MG63 (cell line): ENCODE measurements around the gene ACOD1. TPM values are rescaled to one million over a fixed set of nuclear protein-coding genes. Genes with fewer than 3 reads are reported as not detected.
"Not testable (repeated sequence)": the region's sequence is repeated elsewhere in the genome, so short reads cannot be mapped to it uniquely, and the experiment has no call there.

ENCODE experiments used
- DNase-seq: peaks from one replicate; pipeline ENCODE4 v3.0.0-alpha.2; 2020
- H3K27me3 ChIP-seq: fragments of 250-450 bp; sonication (Bioruptor Pico); 2 replicates; pipeline ENCODE4 v1.5.1; 2020; ENCODE audit warnings: mild to moderate bottlenecking, moderate library complexity
- H3K36me3 ChIP-seq: fragments of 250-450 bp; sonication (Bioruptor Pico); 2 replicates; pipeline ENCODE4 v1.5.1; 2020; ENCODE audit warnings: mild to moderate bottlenecking, moderate library complexity
- H3K4me3 ChIP-seq: fragments of 250-450 bp; sonication (Bioruptor Pico); 2 replicates; pipeline ENCODE4 v1.5.1; 2020; ENCODE audit warnings: mild to moderate bottlenecking, moderate library complexity
- H3K9me3 ChIP-seq: fragments of 250-450 bp; sonication (Bioruptor Pico); 2 replicates; pipeline ENCODE4 v1.5.1; 2020; ENCODE audit warnings: mild to moderate bottlenecking, moderate library complexity
- total RNA-seq: library from RNA; depleted of rRNA; stranded (reverse); fragments of >200 nt; shearing (Covaris generic); gene quantifications from 2 replicates; pipeline ENCODE4 v1.2.3, GENCODE V29; 2014; ENCODE audit warnings: low replicate concordance

Gene ACOD1
- total RNA-seq, 1 experiment from 2014 or later, result 0.16 TPM

DNA sequence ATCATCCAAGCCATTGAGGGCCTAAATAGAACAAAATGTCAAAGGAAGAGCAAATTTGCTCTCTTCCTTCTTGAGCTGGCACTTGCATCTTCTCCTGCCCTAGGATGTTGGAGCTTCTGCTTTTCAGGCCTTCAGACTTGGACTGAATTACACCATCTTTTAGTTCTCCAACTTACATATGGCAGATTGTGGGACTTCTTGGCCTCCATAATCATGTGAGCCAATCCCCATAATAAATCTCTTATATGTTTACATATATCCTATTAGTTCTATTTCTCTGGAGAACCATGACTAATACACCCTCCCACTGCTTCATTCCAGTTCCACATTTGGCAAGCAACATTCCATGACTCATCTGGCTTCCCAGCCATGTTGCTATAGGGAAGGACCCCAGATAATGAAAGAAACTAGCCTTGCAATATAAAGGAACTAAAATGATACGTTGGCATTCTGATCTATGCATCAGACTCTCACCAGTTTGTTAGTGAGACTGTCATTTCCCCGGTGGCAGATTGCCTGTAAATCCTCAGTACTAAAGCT, 11.0 kb upstream of the ACOD1 start:
- Histone ChIP-seq H3K9me3 (peaks cover 2% of the 10 kb centered on the region; the same call in 1 of the 2 replicates), H3K27me3 (no peaks in the 10 kb centered on the region), H3K4me3 (no peak overlapping the region), H3K36me3 (no peaks in the 10 kb centered on the region)
- DNase-seq, result peak; percentile 85

DNA sequence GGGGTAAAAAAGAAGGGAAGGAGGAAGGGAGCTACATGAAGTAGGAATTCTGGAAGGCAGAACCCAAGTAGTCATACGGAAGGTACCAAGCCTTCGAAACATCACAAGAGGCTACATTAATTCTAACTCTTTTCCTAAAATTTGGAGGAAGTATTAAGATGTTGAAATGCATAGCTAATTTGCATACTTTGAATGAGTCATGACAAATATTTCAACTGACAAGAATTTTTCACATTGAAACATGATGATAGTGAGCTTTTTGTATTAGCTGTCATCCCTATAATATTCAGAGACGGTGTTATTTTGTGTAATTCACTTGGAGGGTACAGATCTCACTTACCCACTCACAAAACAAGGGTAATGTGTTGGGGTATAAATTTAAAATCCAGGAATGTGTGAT, 9.1 kb upstream of the ACOD1 start:
- Histone ChIP-seq H3K9me3 (peaks cover 2% of the 10 kb centered on the region; the same call in 1 of the 2 replicates), H3K4me3 (no peak overlapping the region), H3K36me3 (no peaks in the 10 kb centered on the region), H3K27me3 (no peaks in the 10 kb centered on the region)
- DNase-seq, result no peak

DNA sequence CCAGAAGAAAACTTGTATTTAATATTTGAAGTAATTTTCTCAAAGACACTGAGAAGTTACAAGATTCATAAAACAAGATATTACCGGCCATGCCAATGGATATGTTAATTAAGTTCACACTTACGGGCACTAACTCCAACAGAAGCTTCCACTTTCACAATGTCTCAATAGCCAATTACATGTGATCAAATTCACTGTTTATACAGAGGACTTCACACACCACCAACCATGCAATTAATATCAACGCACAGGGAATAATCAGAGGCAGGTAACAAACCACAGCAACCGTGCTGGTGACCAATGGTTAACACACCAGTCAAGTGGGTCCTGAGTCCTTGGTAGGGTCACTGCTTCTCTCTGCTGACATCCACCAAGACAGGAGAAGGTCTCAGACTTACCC, 5.9 kb upstream of the ACOD1 start:
- H3K4me3 ChIP-seq, result no peak overlapping the region
- H3K36me3 ChIP-seq, result no peaks in the 10 kb centered on the region
- no peaks in the 10 kb centered on the region for H3K9me3 ChIP-seq
- no peak for DNase-seq
- H3K27me3 ChIP-seq, result no peaks in the 10 kb centered on the region

DNA sequence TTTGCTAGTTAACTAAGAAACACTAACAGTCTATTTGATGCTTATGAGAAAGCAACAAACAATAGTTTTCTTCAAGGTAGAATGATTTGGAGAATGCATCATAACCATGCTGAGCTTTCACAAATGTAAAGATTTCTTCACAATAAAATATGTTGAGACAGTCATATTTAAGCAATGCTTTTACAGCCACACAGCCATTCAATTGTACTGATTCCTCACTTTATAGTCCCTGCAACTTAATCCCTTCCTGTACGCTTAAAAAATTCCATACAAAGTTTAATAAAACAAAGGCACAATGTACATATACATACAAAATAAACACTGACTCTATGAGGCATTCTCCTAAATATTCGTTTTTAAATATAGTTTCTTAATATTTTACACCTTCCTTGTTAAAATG, 4.7 kb upstream of the ACOD1 start:
- Histone ChIP-seq H3K9me3 (no peaks in the 10 kb centered on the region), H3K4me3 (no peak overlapping the region), H3K27me3 (no peaks in the 10 kb centered on the region), H3K36me3 (no peaks in the 10 kb centered on the region)
- no peak for DNase-seq

DNA sequence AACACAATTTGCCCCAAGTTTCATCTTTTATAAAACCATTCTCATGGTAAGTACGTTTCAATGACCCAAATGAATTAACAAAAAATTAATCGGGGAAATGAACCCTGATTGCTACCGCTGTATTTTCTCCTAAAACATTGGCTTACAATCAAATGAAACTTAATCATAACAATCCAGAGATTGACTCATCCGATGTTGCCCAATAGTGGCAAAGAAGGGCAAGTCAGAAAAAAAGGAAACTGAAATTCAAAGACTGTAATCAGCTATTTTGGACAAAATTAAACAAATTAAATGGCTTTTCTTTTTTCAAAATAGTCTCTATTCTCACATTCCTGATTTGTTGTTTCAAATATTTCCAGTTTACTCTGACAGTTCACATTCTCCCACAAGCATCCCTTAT, 3.9 kb upstream of the ACOD1 start:
- DNase-seq, result no peak
- Histone ChIP-seq H3K36me3 (no peaks in the 10 kb centered on the region), H3K9me3 (no peaks in the 10 kb centered on the region), H3K4me3 (no peak overlapping the region), H3K27me3 (no peaks in the 10 kb centered on the region)

DNA sequence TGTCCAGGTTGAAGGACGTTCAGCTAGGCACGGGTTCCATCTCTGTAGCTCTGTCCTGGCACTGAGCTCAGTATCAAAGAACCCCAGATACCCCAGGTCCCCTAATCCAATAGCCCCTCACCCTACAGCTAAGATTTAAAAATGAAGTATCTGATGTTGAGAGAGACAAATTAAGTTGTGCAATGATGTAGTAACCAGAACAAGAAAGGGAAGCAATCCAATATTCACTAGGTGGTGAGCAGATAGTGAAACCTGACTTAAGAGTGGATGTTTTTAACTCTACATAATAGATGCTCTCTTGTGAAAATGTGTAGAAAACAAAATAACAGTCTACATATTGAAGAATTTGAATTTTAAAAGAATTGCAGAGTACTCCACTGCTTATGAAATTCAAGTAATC, 1.8 kb downstream of the ACOD1 start:
- no peak overlapping the region for H3K4me3 ChIP-seq
- H3K36me3 ChIP-seq, result no peaks in the 10 kb centered on the region
- DNase-seq, result no peak
- no peaks in the 10 kb centered on the region for H3K27me3 ChIP-seq
- H3K9me3 ChIP-seq, result no peaks in the 10 kb centered on the region

DNA sequence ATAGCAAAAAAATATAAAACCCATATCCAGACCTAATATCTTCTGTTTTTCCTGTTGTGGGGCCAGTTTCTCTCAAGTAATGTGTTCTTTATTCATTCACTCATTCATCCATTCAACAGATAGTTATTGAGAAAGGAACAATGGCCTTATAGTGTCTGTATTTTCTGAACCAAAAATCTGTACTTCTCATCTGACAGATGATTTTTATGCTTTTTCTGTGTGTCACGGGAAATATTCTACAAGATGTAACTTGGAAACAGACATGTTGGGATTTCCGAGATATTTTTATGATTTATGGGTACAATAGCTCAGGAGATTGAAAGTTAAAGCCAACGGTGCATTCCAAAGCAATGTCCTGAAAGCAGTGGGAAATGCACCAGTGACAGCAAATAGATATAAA, 5.7 kb downstream of the ACOD1 start:
- no peaks in the 10 kb centered on the region for H3K36me3 ChIP-seq
- no peak overlapping the region for H3K4me3 ChIP-seq
- no peak for DNase-seq
- peaks cover 2% of the 10 kb centered on the region; the same call in 1 of the 2 replicates for H3K9me3 ChIP-seq
- H3K27me3 ChIP-seq, result no peaks in the 10 kb centered on the region

DNA sequence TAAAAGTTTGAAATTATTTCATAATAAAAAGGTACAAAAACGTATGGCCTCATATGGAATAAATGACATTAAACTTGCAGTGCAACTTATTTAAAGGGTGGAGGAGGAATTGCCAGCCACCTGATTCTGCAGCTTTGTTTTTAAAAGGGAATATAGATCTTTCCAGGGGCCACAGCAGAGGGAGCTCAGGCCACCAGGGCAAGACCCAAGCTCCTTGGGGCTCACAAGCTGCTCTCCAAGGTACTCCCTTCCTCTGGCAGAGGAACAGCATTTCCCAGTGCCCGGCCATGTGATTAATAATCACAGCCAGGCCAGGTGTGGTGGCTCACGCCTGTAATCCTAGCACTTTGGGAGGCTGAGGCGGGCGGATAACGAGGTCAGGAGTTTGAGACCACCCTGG, 6.2 kb downstream of the ACOD1 start:
- DNase-seq, result no peak
- Histone ChIP-seq H3K4me3 (no peak overlapping the region), H3K9me3 (peaks cover 3% of the 10 kb centered on the region; the same call in 1 of the 2 replicates), H3K27me3 (no peaks in the 10 kb centered on the region), H3K36me3 (no peaks in the 10 kb centered on the region)

DNA sequence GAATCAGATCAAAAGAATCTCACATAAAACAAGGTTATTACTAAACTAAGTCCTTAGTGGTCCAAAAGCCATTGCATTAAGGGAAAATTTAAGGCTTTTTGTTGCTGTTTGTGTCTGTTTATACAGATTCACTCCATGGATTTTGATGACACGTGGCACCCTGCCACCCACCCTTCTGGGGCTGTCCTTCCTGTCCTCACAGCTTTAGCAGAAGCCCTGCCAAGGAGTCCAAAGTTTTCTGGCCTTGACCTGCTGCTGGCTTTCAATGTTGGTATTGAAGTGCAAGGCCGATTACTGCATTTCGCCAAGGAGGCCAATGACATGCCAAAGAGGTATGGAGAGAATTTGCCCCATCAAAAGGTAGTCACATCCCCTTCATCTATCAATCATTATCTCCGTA, 6.9 kb downstream of the ACOD1 start:
- Histone ChIP-seq H3K36me3 (no peaks in the 10 kb centered on the region), H3K27me3 (no peaks in the 10 kb centered on the region), H3K4me3 (no peak overlapping the region), H3K9me3 (peaks cover 8% of the 10 kb centered on the region; the same call in 1 of the 2 replicates)
- no peak for DNase-seq

DNA sequence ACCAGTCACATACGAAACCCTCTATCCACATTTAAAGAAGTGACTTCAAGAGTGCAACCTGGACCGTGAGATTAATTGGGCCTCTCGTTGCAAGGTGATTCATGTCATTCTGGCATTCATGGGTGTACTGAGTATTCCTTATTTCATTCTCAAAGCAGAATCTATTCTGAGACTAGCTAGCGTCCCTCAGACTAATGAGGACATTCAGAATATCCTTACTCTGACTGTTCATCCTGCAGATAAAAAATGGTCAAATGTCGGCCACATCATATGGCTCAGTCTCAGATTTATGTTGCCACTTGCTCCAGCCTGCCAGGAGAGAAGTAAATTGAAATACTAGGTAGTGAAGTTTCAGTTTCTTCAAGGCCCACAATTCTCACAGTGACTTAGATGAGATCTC, 7.3 kb downstream of the ACOD1 start:
- Histone ChIP-seq H3K9me3 (peaks cover 10% of the 10 kb centered on the region), H3K27me3 (no peaks in the 10 kb centered on the region), H3K36me3 (no peaks in the 10 kb centered on the region), H3K4me3 (no peak overlapping the region)
- no peak for DNase-seq

DNA sequence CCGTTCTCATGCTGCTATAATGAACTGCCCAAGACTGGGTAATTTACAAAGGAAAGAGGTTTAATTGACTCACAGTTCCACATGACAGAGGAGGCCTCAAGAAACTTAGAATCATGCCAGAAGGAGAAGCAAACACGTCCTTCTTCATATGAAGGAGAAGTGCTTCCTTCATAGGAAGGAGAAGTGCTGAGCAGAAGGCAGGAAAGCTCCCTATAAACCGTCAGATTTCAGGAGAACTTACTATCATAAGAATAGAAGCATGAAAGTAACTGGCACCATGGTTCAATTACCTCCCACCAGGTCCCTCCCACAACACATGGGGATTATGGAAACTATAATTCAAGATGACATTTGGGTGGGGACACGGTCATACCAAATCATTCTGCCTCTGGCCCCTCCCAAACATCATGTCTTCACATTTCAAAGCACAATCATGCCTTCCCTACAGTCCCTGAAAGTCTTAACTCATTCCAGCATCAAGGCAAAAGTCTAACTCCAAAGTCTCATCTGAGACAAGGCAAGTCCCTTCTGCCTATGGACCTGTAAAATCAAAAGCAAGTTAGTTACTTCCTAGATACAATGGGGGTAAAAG, 10.6 kb downstream of the ACOD1 start:
- no peak for DNase-seq
- H3K9me3 ChIP-seq, result peaks cover 12% of the 10 kb centered on the region
- no peak overlapping the region for H3K4me3 ChIP-seq
- no peaks in the 10 kb centered on the region for H3K36me3 ChIP-seq
- H3K27me3 ChIP-seq, result no peaks in the 10 kb centered on the region

DNA sequence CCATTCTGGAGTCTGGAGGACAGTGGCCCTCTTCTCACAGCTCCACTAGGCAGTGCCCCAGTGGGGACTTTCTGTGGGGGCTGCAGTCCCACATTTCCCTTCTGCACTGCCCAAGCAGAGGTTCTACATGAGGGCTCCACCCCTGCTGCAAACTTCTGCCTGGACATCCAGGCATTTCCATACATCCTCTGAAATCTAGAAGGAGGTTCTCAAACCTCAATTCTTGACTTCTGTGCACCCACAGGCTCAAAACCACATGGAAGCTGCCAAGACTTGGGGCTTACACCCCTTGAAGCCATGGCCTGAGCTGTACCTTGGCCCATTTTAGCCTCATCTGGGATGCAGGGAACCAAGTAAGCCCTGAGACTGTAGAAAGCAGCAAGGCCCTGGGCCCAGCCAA, 11.4 kb downstream of the ACOD1 start:
- not testable (repeated sequence) for H3K4me3 ChIP-seq, DNase-seq, H3K36me3 ChIP-seq, H3K27me3 ChIP-seq
- peaks cover 12% of the 10 kb centered on the region for H3K9me3 ChIP-seq

DNA sequence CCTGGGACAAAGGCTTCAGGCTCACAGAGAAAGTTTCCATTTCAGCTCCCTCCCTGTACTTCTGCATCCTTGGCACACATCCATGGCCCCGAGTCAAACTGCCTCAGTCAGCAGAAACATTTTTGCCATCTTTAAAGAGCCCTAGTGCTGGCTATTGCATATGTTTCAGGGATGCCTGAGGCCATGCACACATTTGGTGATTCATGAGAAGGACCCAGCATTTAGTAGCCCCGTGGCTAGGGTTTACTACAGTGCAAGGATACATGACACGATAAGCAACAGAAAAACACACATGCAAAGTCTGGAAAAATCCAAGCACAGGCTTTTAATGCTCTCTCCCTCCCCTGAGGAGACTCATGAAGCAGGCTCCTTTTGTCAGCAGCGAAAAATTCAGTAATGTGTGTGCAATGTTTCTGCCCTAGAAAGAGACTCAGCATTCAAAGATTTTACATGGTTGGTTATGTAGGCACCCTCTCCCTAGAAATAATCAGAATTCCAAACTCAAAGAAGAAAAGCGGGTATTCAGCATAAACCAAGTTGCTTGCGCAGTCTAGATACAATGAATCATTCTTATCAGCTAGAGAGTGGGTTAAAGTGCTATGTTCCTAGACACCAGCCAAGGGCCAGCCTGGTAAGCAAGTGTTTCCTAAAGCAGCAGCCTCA, 17.6 kb downstream of the ACOD1 start:
- Histone ChIP-seq H3K27me3 (no peaks in the 10 kb centered on the region), H3K4me3 (no peak overlapping the region), H3K9me3 (no peaks in the 10 kb centered on the region; the same call in 1 of the 2 replicates), H3K36me3 (no peaks in the 10 kb centered on the region)
- DNase-seq, result peak; percentile 44

DNA sequence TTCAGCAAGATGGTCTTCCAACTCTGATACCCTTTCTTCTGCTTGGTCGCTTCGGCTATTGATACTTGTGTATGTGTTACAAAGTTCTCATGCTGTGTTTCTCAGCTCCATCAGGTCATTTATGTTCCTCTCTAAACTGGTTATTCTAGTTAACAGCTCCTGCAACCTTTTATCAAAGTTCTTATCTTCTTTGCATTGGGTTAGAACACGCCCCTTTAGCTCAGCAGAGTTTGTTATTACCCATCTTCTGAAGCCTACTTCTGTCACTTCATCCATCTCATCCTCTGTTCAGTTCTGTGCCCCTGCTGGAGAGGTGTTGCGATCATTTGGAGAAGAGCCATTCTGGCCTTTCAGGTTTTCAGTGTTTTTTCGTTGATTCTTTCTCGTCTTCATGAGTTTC, 18.7 kb downstream of the ACOD1 start:
- no peaks in the 10 kb centered on the region for H3K36me3 ChIP-seq

DNA sequence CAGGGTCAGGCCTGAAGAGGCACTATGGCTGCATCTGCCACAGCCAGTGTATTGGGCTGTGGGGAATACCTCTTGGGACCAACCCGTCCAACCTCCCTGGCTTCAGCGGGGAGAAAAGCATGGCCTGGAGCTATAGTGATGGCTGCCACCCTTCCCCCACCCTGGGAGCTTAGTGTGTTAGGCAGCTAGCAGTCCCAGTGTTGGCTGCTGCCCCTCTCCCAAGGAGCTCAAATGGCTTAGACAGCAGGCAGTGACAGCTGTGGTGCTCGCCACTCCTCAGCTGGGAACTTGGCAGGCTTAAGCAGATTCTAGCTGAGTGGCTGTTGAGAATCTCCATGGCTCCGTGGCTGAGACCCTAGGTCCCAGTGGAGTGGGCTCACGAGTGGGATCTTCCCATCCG, 19.7 kb downstream of the ACOD1 start:
- no peaks in the 10 kb centered on the region for H3K9me3 ChIP-seq
- no peaks in the 10 kb centered on the region for H3K27me3 ChIP-seq
- H3K36me3 ChIP-seq, result no peaks in the 10 kb centered on the region
- no peak overlapping the region for H3K4me3 ChIP-seq
- DNase-seq, result no peak

More for the DNA sequence above, 18.7 kb downstream of the ACOD1 start:
- H3K27me3 ChIP-seq, result no peaks in the 10 kb centered on the region
- H3K9me3 ChIP-seq, result no peaks in the 10 kb centered on the region
- no peak for DNase-seq
- H3K4me3 ChIP-seq, result no peak overlapping the region

DNA sequence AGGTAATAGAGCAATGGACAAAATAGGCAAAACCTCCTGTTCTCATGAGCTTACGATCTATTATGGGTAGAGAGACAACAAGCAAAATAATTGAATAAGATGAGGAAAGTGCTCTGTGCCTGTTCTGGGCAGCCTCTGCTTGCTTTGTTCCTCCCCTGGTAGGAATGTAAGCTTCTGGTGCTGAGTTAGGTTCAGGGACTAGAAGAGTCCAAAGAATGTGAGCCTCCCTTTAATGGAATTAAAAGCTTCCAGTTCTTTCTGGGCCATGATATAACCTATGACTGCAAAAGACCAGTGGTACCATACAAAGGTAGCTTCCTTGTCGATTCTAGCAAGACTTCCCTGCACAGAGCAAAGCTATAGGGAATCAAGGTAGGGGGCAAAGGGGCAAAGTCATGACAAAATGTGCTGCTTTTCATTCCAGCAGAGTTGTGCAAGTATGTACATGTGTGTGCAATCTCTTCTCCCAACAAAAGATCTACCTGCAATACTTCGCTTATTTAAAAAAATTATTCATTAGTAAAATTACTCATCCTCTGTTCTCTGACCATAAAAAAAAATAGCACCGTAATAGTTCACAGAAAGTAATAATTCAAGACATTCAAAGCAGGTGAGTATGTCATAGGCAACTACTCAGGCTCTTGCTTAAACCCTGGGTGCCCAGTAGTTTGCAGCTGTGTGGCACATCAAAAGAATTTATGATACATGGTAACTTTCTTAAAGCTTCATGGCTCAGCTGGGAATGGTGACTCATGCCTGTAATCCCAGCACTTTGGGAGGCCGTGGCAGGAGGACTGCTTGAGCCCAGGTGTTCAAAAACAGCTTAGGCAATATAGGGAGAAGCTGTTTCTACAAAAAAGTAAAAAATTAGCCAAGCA, 21.4 kb downstream of the ACOD1 start:
- H3K9me3 ChIP-seq, result no peaks in the 10 kb centered on the region
- DNase-seq, result peak; percentile 5
- H3K4me3 ChIP-seq, result no peak overlapping the region
- H3K27me3 ChIP-seq, result no peaks in the 10 kb centered on the region
- no peaks in the 10 kb centered on the region for H3K36me3 ChIP-seq

DNA sequence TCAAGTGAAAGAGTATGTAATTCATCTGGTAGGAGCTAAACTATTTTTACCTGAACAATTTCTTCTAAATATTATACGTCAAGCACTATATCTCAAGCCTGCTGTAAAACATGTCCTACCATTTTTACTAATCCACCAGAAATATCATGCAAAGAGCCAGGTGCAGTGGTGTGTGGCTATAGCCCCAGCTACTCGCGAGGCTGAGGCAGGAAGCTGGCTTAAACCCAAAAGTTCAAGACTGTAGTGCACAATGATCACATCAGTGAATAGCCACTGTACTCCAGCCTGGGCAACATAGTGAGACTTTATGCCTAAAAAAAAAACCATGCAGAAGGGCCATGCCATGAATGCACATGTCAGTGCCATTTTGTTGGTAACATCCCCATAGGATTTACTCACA, 22.9 kb downstream of the ACOD1 start:
- Histone ChIP-seq H3K4me3 (no peak overlapping the region), H3K27me3 (no peaks in the 10 kb centered on the region), H3K36me3 (no peaks in the 10 kb centered on the region), H3K9me3 (no peaks in the 10 kb centered on the region)
- DNase-seq, result no peak
